Ovary (tissue), 3 donors: ENCODE results near the gene HSDL2.

Experiments used
- CTCF ChIP-seq, 3 donors: fragments of 450-650 bp in 2 of 3; fragments of 200-600 bp in 1 of 3; IDR thresholded peaks; one replicate each; pipeline versions ENCODE4 v1.5.1 to v1.8.0; 2016 to 2022; ENCODE audit warnings: antibody characterized with exemption in 3 of 3, mild to moderate bottlenecking in 1 of 3
- POLR2A ChIP-seq: fragments of 450-650 bp; IDR thresholded peaks from one replicate; pipeline ENCODE4 v1.6.1; 2017; ENCODE audit warnings: antibody characterized with exemption, mild to moderate bottlenecking, moderate library complexity
- donor health status: DM: no; HTN: no; CAD: no.

GRCh38 chr9:112489039-112489546 lies 109.2 kb downstream of the HSDL2 start:
- no peak for TF ChIP-seq CTCF (IDR thresholded peaks at IDR 0.05)
- no peak for TF ChIP-seq POLR2A
